Vagina (tissue), 2 donors: Measurements from ENCODE around the gene LRMDA.

Source experiments
- POLR2A ChIP-seq, 2 donors: fragments of 450-650 bp; IDR thresholded peaks; one replicate each; pipeline ENCODE4 v1.6.1; 2017; ENCODE audit warnings: antibody characterized with exemption in 2 of 2, mild to moderate bottlenecking in 2 of 2, moderate library complexity in 2 of 2
- POLR2AphosphoS5 ChIP-seq, 2 donors: sonication (generic); formaldehyde crosslinking; IDR thresholded peaks; one replicate each; pipeline ENCODE4 v1.9.0; 2017; ENCODE audit warnings: antibody characterized with exemption in 2 of 2, mild to moderate bottlenecking in 2 of 2, low read depth in 1 of 2; ENCODE audit not compliant: insufficient read depth in 1 of 2
- TF ChIP-seq, protein P1 (sequence below), 3 experiments: fragments of 450-650 bp in 2 of 3; fragments of 200-600 bp in 1 of 3; sonication (generic) in 1 of 3; IDR thresholded peaks; one replicate each; pipeline ENCODE4 v1.5.1; 2017 to 2019; ENCODE audit warnings: antibody characterized with exemption in 3 of 3, mild to moderate bottlenecking in 2 of 3, moderate library complexity in 2 of 3

DNA sequence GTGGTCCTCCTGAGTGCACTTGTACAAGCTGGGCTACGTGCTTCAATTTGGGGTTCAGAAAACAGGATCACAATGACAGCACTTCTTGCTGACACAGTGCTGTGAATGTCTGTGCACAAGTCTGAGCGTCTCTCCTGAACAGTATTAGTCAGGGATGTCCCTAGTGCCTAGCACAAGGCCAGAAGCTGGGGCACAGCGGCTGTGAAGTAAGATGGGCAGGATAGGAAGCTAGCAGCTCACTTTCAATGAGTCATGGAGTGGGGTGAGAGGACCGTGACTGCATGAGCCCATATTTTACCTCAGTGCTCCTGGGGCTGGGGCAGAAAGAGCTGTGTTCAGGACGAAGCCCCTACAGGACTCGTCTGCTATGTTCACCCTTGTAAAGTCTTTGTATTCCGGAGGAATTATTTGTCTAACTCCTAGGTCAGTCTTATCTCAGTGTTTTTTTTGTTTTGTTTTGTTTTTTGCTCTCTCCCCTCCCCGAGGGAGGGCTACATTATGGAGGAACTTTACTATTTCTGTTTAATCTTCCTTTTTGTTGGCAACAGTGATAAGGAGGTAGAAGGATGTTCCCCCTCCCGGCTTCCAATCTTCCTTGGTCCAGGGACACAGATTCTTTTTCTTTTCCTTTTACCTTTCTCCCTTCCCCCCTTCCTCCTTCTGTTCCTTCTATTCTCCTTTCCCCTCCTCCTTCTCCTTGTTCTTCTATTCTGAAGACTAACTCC is 2.8 kb upstream of the LRMDA start:
- TF ChIP-seq, protein P1, sequence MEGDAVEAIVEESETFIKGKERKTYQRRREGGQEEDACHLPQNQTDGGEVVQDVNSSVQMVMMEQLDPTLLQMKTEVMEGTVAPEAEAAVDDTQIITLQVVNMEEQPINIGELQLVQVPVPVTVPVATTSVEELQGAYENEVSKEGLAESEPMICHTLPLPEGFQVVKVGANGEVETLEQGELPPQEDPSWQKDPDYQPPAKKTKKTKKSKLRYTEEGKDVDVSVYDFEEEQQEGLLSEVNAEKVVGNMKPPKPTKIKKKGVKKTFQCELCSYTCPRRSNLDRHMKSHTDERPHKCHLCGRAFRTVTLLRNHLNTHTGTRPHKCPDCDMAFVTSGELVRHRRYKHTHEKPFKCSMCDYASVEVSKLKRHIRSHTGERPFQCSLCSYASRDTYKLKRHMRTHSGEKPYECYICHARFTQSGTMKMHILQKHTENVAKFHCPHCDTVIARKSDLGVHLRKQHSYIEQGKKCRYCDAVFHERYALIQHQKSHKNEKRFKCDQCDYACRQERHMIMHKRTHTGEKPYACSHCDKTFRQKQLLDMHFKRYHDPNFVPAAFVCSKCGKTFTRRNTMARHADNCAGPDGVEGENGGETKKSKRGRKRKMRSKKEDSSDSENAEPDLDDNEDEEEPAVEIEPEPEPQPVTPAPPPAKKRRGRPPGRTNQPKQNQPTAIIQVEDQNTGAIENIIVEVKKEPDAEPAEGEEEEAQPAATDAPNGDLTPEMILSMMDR (IDR thresholded peaks at IDR 0.05) = no peak
- TF ChIP-seq POLR2A (IDR thresholded peaks at IDR 0.05) = no peak
- peak in 1 of 2 donors; percentile 38 for TF ChIP-seq POLR2AphosphoS5 (IDR thresholded peaks at IDR 0.05; ENCODE audit: insufficient read depth in 1 of 2, low read depth in 1 of 2)
